Uterus (tissue), 4 donors: ENCODE measurements around the gene EPB41. TPM values are rescaled to one million over a fixed set of nuclear protein-coding genes. Genes with fewer than 3 reads are reported as not detected.

Experiments
- DNase-seq, 2 donors: peaks; one replicate each; pipeline ENCODE4 v3.0.0-alpha.2; 2019 to 2020
- H3K27ac ChIP-seq, 2 donors: fragments of 200-600 bp; sonication (generic); 1 replicate in 1 of 2; 2 replicates in 1 of 2; pipeline ENCODE4 v1.5.1; 2016 to 2018
- H3K27me3 ChIP-seq, 2 donors: fragments of 200-600 bp; sonication (generic); one replicate each; pipeline ENCODE4 v1.5.1; 2018 to 2019; ENCODE audit warnings: control low read depth in 1 of 2
- H3K36me3 ChIP-seq, 2 donors: fragments of 200-600 bp; sonication (generic); one replicate each; pipeline ENCODE4 v1.5.1; 2019; ENCODE audit warnings: control low read depth in 1 of 2
- H3K4me1 ChIP-seq, 2 donors: fragments of 200-600 bp; sonication (generic); one replicate each; pipeline ENCODE4 v1.5.1; 2018 to 2019; ENCODE audit warnings: control low read depth in 1 of 2
- H3K4me3 ChIP-seq, 2 donors: fragments of 200-600 bp; sonication (generic); 1 replicate in 1 of 2; 2 replicates in 1 of 2; pipeline ENCODE4 v1.5.1; 2018 to 2019; ENCODE audit warnings: mild to moderate bottlenecking in 1 of 2
- H3K9me3 ChIP-seq, 2 donors: fragments of 200-600 bp; sonication (generic); one replicate each; pipeline ENCODE4 v1.5.1; 2019; ENCODE audit warnings: control low read depth in 1 of 2
- POLR2A ChIP-seq, 2 donors: fragments of 450-650 bp; IDR thresholded peaks; one replicate each; pipeline ENCODE4 v1.6.1; 2016; ENCODE audit warnings: antibody characterized with exemption in 2 of 2, mild to moderate bottlenecking in 1 of 2, moderate library complexity in 1 of 2
- intact Hi-C: fragments of 100-400 bp; cut with DNase I; formaldehyde crosslinking; loops from one replicate; pipeline ENCODE4 v1.15.1; 2023; ENCODE audit warnings: low total_unique reads
- total RNA-seq, 4 donors: library from RNA; depleted of rRNA in 3 of 4; stranded (reverse); fragments of >200 nt in 3 of 4; gene quantifications; one replicate each; pipeline versions ENCODE4 v1.1.0 to v1.2.4, GENCODE V29; 2014 to 2023
- TF ChIP-seq, protein P1 (sequence below), 4 experiments: fragments of 200-600 bp in 2 of 4; fragments of 450-650 bp in 2 of 4; sonication (generic) in 2 of 4; IDR thresholded peaks; one replicate each; pipeline ENCODE4 v1.5.1; 2016 to 2019; ENCODE audit warnings: antibody characterized with exemption in 4 of 4, mild to moderate bottlenecking in 2 of 4, moderate library complexity in 1 of 4
- donor health status: DM: yes; HTN: yes; CAD: no.

The EPB41 gene
- total RNA-seq, 4 donors from 2014 or later = 16.2 to 1,146 (median 45.4) TPM

DNA sequence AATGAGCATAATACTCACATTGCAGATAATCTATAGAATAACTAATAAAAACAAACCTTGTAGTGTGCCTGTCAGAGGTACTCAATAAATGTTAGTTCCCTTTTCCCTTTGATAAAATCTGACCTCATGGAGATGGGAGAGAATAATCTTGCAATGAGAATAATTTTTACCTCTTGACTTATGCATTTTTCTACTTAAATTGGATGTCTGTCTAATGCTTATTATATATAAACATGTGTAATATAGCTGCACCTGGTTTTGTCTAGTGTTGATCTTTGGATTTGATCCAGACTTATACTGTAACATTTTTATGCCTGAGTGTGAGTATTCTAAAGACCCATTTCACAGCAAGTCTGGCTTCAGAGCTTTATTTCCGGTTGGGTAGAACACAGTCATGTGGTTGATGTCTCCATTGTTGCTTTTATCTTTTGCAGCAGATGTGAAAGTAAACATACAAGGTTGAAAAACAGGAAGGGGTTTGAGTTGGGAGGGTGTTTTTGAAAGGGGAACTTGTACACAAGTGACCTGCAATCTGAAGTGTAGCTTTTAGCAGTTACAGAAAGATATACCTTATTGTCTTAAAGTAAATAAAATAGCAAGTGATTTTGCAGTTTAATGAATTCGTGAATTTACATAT, 12.4 kb downstream of the EPB41 start:
- intact Hi-C loops = no loop called here

DNA sequence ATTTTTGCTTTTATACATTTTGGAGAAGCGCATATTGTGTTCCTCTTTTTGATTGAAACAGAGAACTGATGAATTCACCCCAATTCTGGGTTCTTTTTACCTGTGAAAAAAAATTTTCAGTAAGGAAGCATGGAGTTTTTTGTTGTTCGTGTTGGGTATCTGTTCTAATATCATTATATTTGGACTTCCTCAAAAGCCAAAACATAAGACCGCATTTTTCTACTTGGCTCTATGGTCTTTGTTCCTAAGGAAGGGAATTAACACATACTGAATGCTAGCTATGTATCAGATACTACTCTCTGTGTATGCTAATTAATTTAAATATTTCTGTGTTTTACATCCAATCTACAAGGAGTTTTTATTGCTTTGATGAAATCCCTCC, 12.9 kb downstream of the EPB41 start:
- H3K9me3 ChIP-seq = no peaks in the 10 kb centered on the region
- no peaks in the 10 kb centered on the region for H3K36me3 ChIP-seq
- H3K4me3 ChIP-seq = peak overlapping the region in 1 of 2 donors; percentile 5
- peak overlapping the region; percentile 55 to 70 for H3K27ac ChIP-seq
- peaks cover 0 to 5% of the 10 kb centered on the region in 2 donors for H3K4me1 ChIP-seq
- intact Hi-C loops = no loop called here
- TF ChIP-seq POLR2A (IDR thresholded peaks at IDR 0.05) = no peak
- TF ChIP-seq, protein P1, sequence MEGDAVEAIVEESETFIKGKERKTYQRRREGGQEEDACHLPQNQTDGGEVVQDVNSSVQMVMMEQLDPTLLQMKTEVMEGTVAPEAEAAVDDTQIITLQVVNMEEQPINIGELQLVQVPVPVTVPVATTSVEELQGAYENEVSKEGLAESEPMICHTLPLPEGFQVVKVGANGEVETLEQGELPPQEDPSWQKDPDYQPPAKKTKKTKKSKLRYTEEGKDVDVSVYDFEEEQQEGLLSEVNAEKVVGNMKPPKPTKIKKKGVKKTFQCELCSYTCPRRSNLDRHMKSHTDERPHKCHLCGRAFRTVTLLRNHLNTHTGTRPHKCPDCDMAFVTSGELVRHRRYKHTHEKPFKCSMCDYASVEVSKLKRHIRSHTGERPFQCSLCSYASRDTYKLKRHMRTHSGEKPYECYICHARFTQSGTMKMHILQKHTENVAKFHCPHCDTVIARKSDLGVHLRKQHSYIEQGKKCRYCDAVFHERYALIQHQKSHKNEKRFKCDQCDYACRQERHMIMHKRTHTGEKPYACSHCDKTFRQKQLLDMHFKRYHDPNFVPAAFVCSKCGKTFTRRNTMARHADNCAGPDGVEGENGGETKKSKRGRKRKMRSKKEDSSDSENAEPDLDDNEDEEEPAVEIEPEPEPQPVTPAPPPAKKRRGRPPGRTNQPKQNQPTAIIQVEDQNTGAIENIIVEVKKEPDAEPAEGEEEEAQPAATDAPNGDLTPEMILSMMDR (IDR thresholded peaks at IDR 0.05) = no peak
- H3K27me3 ChIP-seq = no peaks in the 10 kb centered on the region
- no peak for DNase-seq

More for the DNA sequence above, 12.4 kb downstream of the EPB41 start:
- H3K27ac ChIP-seq = peak overlapping the region in 1 of 2 donors; percentile 70
- DNase-seq = no peak
- peaks cover 0 to 5% of the 10 kb centered on the region in 2 donors for H3K4me1 ChIP-seq
- TF ChIP-seq, protein P1 (IDR thresholded peaks at IDR 0.05) = no peak
- TF ChIP-seq POLR2A (IDR thresholded peaks at IDR 0.05) = no peak
- H3K27me3 ChIP-seq = no peaks in the 10 kb centered on the region
- no peaks in the 10 kb centered on the region for H3K9me3 ChIP-seq
- peak overlapping the region in 1 of 2 donors; percentile 5 for H3K4me3 ChIP-seq
- no peaks in the 10 kb centered on the region for H3K36me3 ChIP-seq

DNA sequence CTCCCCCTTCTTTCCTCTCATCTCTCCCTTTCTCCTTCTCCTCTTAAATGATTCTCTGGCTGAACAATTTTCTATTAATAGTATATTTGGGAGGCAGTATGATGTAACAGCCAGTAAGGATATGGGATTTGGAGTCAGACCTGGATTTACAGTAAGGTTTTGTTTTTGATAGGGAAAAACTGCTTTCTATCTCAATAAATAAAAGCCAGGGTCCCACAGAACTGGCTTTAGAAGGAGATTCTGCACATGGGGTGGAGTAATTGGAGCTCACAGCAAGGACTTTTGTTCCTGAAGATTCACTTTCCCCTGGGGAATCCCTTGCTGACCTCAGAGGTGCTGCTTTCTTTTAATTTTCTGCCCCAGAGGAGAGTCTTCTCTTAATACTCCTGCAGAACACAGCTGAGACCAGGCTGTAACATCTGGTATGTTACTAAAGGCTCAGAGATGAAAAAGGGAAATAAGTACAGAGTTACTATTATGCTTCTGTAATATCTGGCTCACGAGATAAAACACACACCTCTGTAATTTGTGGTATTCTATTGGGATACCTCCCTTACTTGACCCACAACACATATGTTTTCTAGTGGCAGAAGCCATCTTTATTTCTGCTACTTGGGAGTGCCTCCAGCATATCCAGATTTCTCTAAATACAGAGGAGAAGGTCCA, 13.4 kb downstream of the EPB41 start:
- Histone ChIP-seq H3K27ac (peak overlapping the region; percentile 55 to 70), H3K9me3 (no peaks in the 10 kb centered on the region), H3K4me1 (peaks cover 0 to 5% of the 10 kb centered on the region in 2 donors), H3K27me3 (no peaks in the 10 kb centered on the region), H3K36me3 (no peaks in the 10 kb centered on the region), H3K4me3 (no peak overlapping the region)
- TF ChIP-seq, protein P1 (IDR thresholded peaks at IDR 0.05) = no peak
- no peak for TF ChIP-seq POLR2A (IDR thresholded peaks at IDR 0.05)
- intact Hi-C loops = no loop called here
- DNase-seq = no peak

DNA sequence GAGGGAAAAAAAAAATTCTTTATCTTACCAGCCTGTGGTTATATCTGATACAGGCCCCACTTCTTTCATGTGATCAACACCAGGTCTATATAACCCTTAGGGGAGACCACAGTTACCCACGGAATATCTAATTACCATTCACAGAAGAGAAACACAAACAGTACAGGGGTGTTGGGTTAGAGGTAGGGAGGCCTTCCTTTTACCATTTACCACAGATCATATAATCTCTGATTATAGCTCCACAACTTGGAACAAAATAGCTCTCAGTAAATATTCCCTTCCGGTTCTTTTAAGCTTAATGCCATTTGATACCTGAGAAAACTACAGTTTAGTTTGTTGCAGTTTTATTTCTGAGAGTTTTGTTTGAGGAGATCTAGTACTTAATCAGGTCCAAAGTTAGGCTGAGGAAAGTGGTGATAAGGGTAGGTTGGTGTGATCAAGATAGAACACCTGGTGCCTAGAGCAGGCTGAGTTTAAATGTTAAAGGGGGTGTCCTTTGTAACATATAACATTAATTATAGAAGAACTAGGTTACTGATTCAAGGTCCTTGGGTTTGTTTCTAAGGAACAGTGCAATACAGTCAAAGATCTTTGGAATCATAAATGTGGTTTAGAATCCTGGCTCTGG, 14.1 kb downstream of the EPB41 start:
- H3K4me3 ChIP-seq = no peak overlapping the region
- H3K9me3 ChIP-seq = no peaks in the 10 kb centered on the region
- H3K4me1 ChIP-seq = peaks cover 0 to 5% of the 10 kb centered on the region in 2 donors
- no peaks in the 10 kb centered on the region for H3K36me3 ChIP-seq
- intact Hi-C loops = no loop called here
- DNase-seq = no peak
- no peaks in the 10 kb centered on the region for H3K27me3 ChIP-seq
- H3K27ac ChIP-seq = peak overlapping the region; percentile 55 to 70
- no peak for TF ChIP-seq POLR2A (IDR thresholded peaks at IDR 0.05)
- TF ChIP-seq, protein P1 (IDR thresholded peaks at IDR 0.05) = no peak

DNA sequence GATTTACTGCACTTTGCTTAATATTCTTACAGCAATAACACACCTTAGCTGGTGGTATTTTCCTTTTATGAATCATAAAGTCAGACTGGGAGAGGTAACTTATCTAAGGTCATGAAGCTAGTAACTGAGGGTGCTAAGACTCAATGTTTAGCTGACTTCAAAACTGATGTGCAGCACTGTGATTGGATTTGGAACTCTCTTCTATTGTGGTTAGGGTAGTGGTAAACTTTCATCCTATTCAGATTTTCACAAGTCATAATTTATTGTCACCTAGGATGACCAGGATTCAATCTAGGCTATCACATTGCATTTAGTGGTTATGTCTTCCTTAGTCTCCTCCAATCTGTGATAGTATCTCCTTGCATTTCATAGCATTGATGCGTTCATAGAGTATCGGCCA, 18.9 kb downstream of the EPB41 start:
- no peaks in the 10 kb centered on the region for H3K27me3 ChIP-seq
- intact Hi-C loops = no loop called here
- H3K36me3 ChIP-seq = no peaks in the 10 kb centered on the region
- H3K9me3 ChIP-seq = no peaks in the 10 kb centered on the region
- TF ChIP-seq POLR2A (IDR thresholded peaks at IDR 0.05) = no peak
- TF ChIP-seq, protein P1 (IDR thresholded peaks at IDR 0.05) = no peak
- DNase-seq = no peak
- no peak overlapping the region for H3K27ac ChIP-seq
- H3K4me3 ChIP-seq = no peak overlapping the region
- peaks cover 0 to 2% of the 10 kb centered on the region in 2 donors for H3K4me1 ChIP-seq
